H9 (cell line): Measurements from ENCODE around the gene SLC22A3. TPM values are rescaled to one million over a fixed set of nuclear protein-coding genes. Genes with fewer than 3 reads are reported as not detected.

ENCODE experiments used
- DNase-seq: peaks from one replicate; pipeline ENCODE4 v3.0.0-alpha.2; 2017
- H2AFZ ChIP-seq: one replicate; pipeline ENCODE4 v1.6.1; 2013; ENCODE audit warnings: mild to moderate bottlenecking, low read length, control low read depth, moderate library complexity
- H2AK5ac ChIP-seq: 2 replicates; pipeline ENCODE4 v1.6.1; 2013; ENCODE audit warnings: low read length, control low read depth, mixed read lengths; ENCODE audit not compliant: insufficient read length
- H2BK120ac ChIP-seq: one replicate; pipeline ENCODE4 v1.6.1; 2013; ENCODE audit warnings: low read depth, mild to moderate bottlenecking, low read length, control low read depth, inconsistent platforms; ENCODE audit not compliant: poor library complexity, severe bottlenecking
- H2BK12ac ChIP-seq: 2 replicates; pipeline ENCODE4 v1.6.1; 2013; ENCODE audit warnings: low read length, control low read depth, mixed read lengths, low read depth; ENCODE audit not compliant: insufficient read length
- H2BK15ac ChIP-seq: 2 replicates; pipeline ENCODE4 v1.6.1; 2013; ENCODE audit warnings: low read depth, low read length, control low read depth
- H2BK20ac ChIP-seq: one replicate; pipeline ENCODE4 v1.6.1; 2013; ENCODE audit warnings: low read depth, mild to moderate bottlenecking, low read length, control low read depth, inconsistent platforms; ENCODE audit not compliant: poor library complexity, severe bottlenecking
- H2BK5ac ChIP-seq: 2 replicates; pipeline ENCODE4 v1.6.1; 2013; ENCODE audit warnings: low read length, control low read depth, mixed read lengths; ENCODE audit not compliant: insufficient read length
- H3K14ac ChIP-seq: 2 replicates; pipeline ENCODE4 v1.6.1; 2013; ENCODE audit warnings: low read length, control low read depth; ENCODE audit not compliant: insufficient read depth
- H3K18ac ChIP-seq: 2 replicates; pipeline ENCODE4 v1.6.1; 2013; ENCODE audit warnings: low read depth, mild to moderate bottlenecking, mixed read lengths, low read length, control low read depth; ENCODE audit not compliant: insufficient read length
- H3K23ac ChIP-seq: 2 replicates; pipeline ENCODE4 v1.6.1; 2013; ENCODE audit warnings: low read length, control low read depth, mixed read lengths, low read depth; ENCODE audit not compliant: insufficient read length
- H3K23me2 ChIP-seq: 2 replicates; pipeline ENCODE4 v1.6.1; 2013; ENCODE audit warnings: low read depth, mild to moderate bottlenecking, mixed read lengths, low read length, control low read depth; ENCODE audit not compliant: insufficient read length, poor library complexity, severe bottlenecking
- H3K27ac ChIP-seq: 2 replicates; pipeline ENCODE4 v1.5.1; 2013; ENCODE audit warnings: low read length, control low read depth, mixed read lengths, low read depth; ENCODE audit not compliant: insufficient read length
- H3K27me3 ChIP-seq: 2 replicates; pipeline ENCODE4 v1.6.1; 2013; ENCODE audit warnings: low read length, control low read depth, inconsistent platforms; ENCODE audit not compliant: insufficient read depth
- H3K4ac ChIP-seq: 2 replicates; pipeline ENCODE4 v1.6.1; 2013; ENCODE audit warnings: low read depth, mild to moderate bottlenecking, control low read depth, inconsistent platforms, low read length, moderate library complexity
- H3K4me1 ChIP-seq: 2 replicates; pipeline ENCODE4 v1.6.1; 2013; ENCODE audit warnings: low read length, control low read depth, inconsistent platforms; ENCODE audit not compliant: insufficient read depth
- H3K4me2 ChIP-seq: 2 replicates; pipeline ENCODE4 v1.6.1; 2013; ENCODE audit warnings: low read length, control low read depth, mixed read lengths; ENCODE audit not compliant: insufficient read length, insufficient read depth
- H3K56ac ChIP-seq: 2 replicates; pipeline ENCODE4 v1.6.1; 2013; ENCODE audit warnings: low read depth, mild to moderate bottlenecking, mixed read lengths, low read length, control low read depth; ENCODE audit not compliant: insufficient read length
- H3K79me1 ChIP-seq: 2 replicates; pipeline ENCODE4 v1.6.1; 2013; ENCODE audit warnings: low read depth, mild to moderate bottlenecking, moderate library complexity, low read length, control low read depth, inconsistent platforms; ENCODE audit not compliant: insufficient read depth, poor library complexity, severe bottlenecking
- H3K79me2 ChIP-seq: 2 replicates; pipeline ENCODE4 v1.6.1; 2013; ENCODE audit warnings: low read length, control low read depth, inconsistent platforms; ENCODE audit not compliant: insufficient read depth
- H3K9ac ChIP-seq: 2 replicates; pipeline ENCODE4 v1.6.1; 2013; ENCODE audit warnings: low read length, control low read depth, mixed read lengths; ENCODE audit not compliant: insufficient read length; ENCODE audit errors: extremely low read depth
- H3K9me3 ChIP-seq: one replicate; pipeline ENCODE4 v1.6.1; 2013; ENCODE audit warnings: low read depth, low read length, inconsistent platforms; ENCODE audit not compliant: control insufficient read depth
- H3T11ph ChIP-seq: one replicate; pipeline ENCODE4 v1.6.1; 2013; ENCODE audit warnings: mild to moderate bottlenecking, low read length, control low read depth, inconsistent platforms
- H4K20me1 ChIP-seq: one replicate; pipeline ENCODE4 v1.6.1; 2013; ENCODE audit not compliant: control insufficient read depth, insufficient read length, insufficient read depth
- H4K5ac ChIP-seq: 2 replicates; pipeline ENCODE4 v1.6.1; 2013; ENCODE audit warnings: low read depth, mild to moderate bottlenecking, mixed read lengths, low read length, control low read depth; ENCODE audit not compliant: insufficient read length
- H4K8ac ChIP-seq: replicated peaks from 2 replicates; pipeline ENCODE4 v1.6.1; 2013; ENCODE audit warnings: low read length, control low read depth, mixed read lengths, low read depth; ENCODE audit not compliant: insufficient read length
- H4K91ac ChIP-seq: 2 replicates; pipeline ENCODE4 v1.6.1; 2013; ENCODE audit warnings: low read depth, mild to moderate bottlenecking, moderate library complexity, mixed read lengths, low read length, control low read depth; ENCODE audit not compliant: insufficient read length
- H3K27ac Mint-ChIP-seq, 3 experiments: 2 replicates in 2 of 3; 3 replicates in 1 of 3; pipeline ENCODE4 v1.8.0; 2020 to 2021; ENCODE audit warnings: mixed read lengths in 3 of 3, mild to moderate bottlenecking in 1 of 3, moderate library complexity in 1 of 3
- H3K27me3 Mint-ChIP-seq: 2 replicates; pipeline ENCODE4 v1.8.0; 2021; ENCODE audit warnings: low read depth, mild to moderate bottlenecking, moderate library complexity, mixed read lengths
- H3K36me3 Mint-ChIP-seq, 3 experiments: 2 replicates in 2 of 3; 3 replicates in 1 of 3; pipeline ENCODE4 v1.8.0; 2020 to 2021; ENCODE audit warnings: low read depth in 3 of 3, mixed read lengths in 3 of 3; ENCODE audit not compliant: insufficient read depth in 1 of 3
- H3K4me1 Mint-ChIP-seq, 2 experiments: 2 replicates each; pipeline ENCODE4 v1.8.0; 2020; ENCODE audit warnings: mixed read lengths in 2 of 2
- H3K4me3 Mint-ChIP-seq, 2 experiments: 2 replicates in 1 of 2; 3 replicates in 1 of 2; pipeline ENCODE4 v1.8.0; 2020 to 2021; ENCODE audit warnings: mild to moderate bottlenecking in 2 of 2, mixed read lengths in 2 of 2, moderate library complexity in 1 of 2
- H3K9me3 Mint-ChIP-seq, 2 experiments: 2 replicates in 1 of 2; 3 replicates in 1 of 2; pipeline ENCODE4 v1.8.0; 2020; ENCODE audit warnings: mild to moderate bottlenecking in 2 of 2, mixed read lengths in 2 of 2, moderate library complexity in 1 of 2
- WGBS: extraction: QIAGEN DNeasy Blood & Tissue Kit; methylation state at CpG from one replicate; pipeline ENCODE4 v1.1.7; 2013; ENCODE audit warnings: missing lambda C conversion rate, low lambda C conversion rate, mixed read lengths; ENCODE audit not compliant: insufficient read length; ENCODE audit errors: extremely low coverage; 5-methylcytosine and 5-hydroxymethylcytosine counted together
- total RNA-seq: library from RNA; stranded (reverse); gene quantifications from 2 replicates; pipeline ENCODE4 v1.2.1, GENCODE V29; 2021
- TF ChIP-seq, protein P1 (sequence below): fragments of 200-600 bp; sonication (generic); conservative IDR thresholded peaks from 3 replicates; pipeline ENCODE4 v1.8.0; 2021; ENCODE audit warnings: antibody characterized with exemption, mild to moderate bottlenecking

The SLC22A3 gene
- total RNA-seq, 1 experiment from 2014 or later: 2.7 TPM

DNA sequence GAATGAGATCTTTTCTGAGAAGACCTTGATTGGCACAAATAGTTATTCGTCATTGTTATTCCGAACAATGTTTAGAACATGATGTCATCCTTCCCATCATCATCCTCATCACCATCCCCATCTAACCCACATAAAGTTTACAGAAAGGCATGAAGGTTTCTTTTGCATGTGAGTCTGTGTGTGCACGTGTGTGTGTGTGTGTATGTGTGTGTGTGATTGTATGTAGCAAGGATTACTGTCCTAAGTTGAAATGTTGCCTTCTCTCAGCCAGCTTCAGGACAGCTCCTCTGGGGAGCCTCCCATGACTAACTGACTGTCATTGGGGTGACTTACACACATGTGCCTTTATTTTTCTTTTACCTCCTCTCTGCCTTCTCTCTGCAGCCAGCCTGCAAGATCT is 113.5 kb downstream of the SLC22A3 start:
- H3K4me1 ChIP-seq: no peaks in the 10 kb centered on the region
- H3K4ac ChIP-seq: no peak overlapping the region
- no peak overlapping the region for H3K56ac ChIP-seq
- no peak overlapping the region for H3K14ac ChIP-seq
- H3K9me3 ChIP-seq: no peaks in the 10 kb centered on the region
- H4K91ac ChIP-seq: no peak overlapping the region
- no peak overlapping the region for H3T11ph ChIP-seq
- Mint-ChIP-seq H3K27ac (no peak overlapping the region), H3K9me3 (peaks cover 3 to 7% of the 10 kb centered on the region in 2 experiments; a peak in 3 of 5 replicates), H3K4me1 (0 out of 4 replicates have a peak, but pooled peaks cover 0 to 2% of the 10 kb centered on the region in 2 experiments), H3K4me3 (no peak overlapping the region), H3K27me3 (peaks cover 3% of the 10 kb centered on the region), H3K36me3 (peaks cover 4 to 14% (median 7%) of the 10 kb centered on the region in 3 experiments; a peak in 4 of 7 replicates)
- no peaks in the 10 kb centered on the region for H4K20me1 ChIP-seq
- no peak overlapping the region for H2BK15ac ChIP-seq
- no peak overlapping the region for H2AK5ac ChIP-seq
- no peak overlapping the region for H3K4me2 ChIP-seq
- no peaks in the 10 kb centered on the region for H3K79me2 ChIP-seq
- H3K23me2 ChIP-seq: no peaks in the 10 kb centered on the region
- H3K18ac ChIP-seq: no peak overlapping the region
- no peak overlapping the region for H3K23ac ChIP-seq
- no peak overlapping the region for H4K8ac ChIP-seq
- no peaks in the 10 kb centered on the region for H3K79me1 ChIP-seq
- H2BK5ac ChIP-seq: no peak overlapping the region
- DNase-seq: no peak
- H2BK120ac ChIP-seq: no peak overlapping the region
- no peak overlapping the region for H2AFZ ChIP-seq
- H2BK20ac ChIP-seq: no peak overlapping the region
- no peak overlapping the region for H3K9ac ChIP-seq
- WGBS: no CpG with 5 or more reads among the region's 3 CpGs
- H4K5ac ChIP-seq: no peak overlapping the region
- H2BK12ac ChIP-seq: no peak overlapping the region
- TF ChIP-seq, protein P1, sequence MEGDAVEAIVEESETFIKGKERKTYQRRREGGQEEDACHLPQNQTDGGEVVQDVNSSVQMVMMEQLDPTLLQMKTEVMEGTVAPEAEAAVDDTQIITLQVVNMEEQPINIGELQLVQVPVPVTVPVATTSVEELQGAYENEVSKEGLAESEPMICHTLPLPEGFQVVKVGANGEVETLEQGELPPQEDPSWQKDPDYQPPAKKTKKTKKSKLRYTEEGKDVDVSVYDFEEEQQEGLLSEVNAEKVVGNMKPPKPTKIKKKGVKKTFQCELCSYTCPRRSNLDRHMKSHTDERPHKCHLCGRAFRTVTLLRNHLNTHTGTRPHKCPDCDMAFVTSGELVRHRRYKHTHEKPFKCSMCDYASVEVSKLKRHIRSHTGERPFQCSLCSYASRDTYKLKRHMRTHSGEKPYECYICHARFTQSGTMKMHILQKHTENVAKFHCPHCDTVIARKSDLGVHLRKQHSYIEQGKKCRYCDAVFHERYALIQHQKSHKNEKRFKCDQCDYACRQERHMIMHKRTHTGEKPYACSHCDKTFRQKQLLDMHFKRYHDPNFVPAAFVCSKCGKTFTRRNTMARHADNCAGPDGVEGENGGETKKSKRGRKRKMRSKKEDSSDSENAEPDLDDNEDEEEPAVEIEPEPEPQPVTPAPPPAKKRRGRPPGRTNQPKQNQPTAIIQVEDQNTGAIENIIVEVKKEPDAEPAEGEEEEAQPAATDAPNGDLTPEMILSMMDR: no peak
- no peak overlapping the region for H3K27ac ChIP-seq
- no peaks in the 10 kb centered on the region for H3K27me3 ChIP-seq
